Activated CD4-positive, alpha-beta T cell treated with anti-CD3 and anti-CD28 coated beads, Interleukin-2, Interleukin-4, amounts not matched to agents 100 ng/mL and 50 ng/mL, durations not matched to agents 16 hours and 8 hours (primary cell): ENCODE results near the gene GNG7.
"Not testable (repeated sequence)": the region's sequence is repeated elsewhere in the genome, so short reads cannot be mapped to it uniquely, and the experiment has no call there.

Experiments used
- DNase-seq: peaks from one replicate; pipeline ENCODE4 v3.0.0-alpha.2; 2020; ENCODE audit warnings: low spot score

GNG7 gene

GRCh38 chr19:2726904-2727639 lies 24.6 kb upstream of the GNG7 start:
- no peak for DNase-seq

- DNase-seq, result no peak
Observed at GRCh38 chr19:2726160-2726855, 23.8 kb upstream of the GNG7 start.

- DNase-seq, result no peak
Observed at GRCh38 chr19:2724148-2724557, 21.7 kb upstream of the GNG7 start.

- DNase-seq, result no peak
Observed at GRCh38 chr19:2723747-2724146, 21.3 kb upstream of the GNG7 start.

- DNase-seq, result no peak
Observed at GRCh38 chr19:2723345-2723715, 20.8 kb upstream of the GNG7 start.

GRCh38 chr19:2722541-2723344 lies 20.2 kb upstream of the GNG7 start:
- no peak for DNase-seq

GRCh38 chr19:2721570-2722540 lies 19.4 kb upstream of the GNG7 start:
- no peak for DNase-seq

- no peak for DNase-seq
Observed at GRCh38 chr19:2720777-2721569, 18.5 kb upstream of the GNG7 start, which contains the start of gene DIRAS1. Gene DIRAS1 (minus strand): TSS chr19:2721372. CDS start chr19:2717806, 3,566 bp downstream.

GRCh38 chr19:2719920-2720776 lies 17.7 kb upstream of the GNG7 start:
- DNase-seq, result peak; percentile 6

GRCh38 chr19:2719232-2719735 lies 16.8 kb upstream of the GNG7 start:
- no peak for DNase-seq

GRCh38 chr19:2717638-2718541 lies 15.4 kb upstream of the GNG7 start:
- no peak for DNase-seq

- DNase-seq, result no peak
Observed at GRCh38 chr19:2716722-2717637, 14.5 kb upstream of the GNG7 start.

GRCh38 chr19:2716275-2716650 lies 13.8 kb upstream of the GNG7 start:
- DNase-seq, result no peak

- no peak for DNase-seq
Observed at GRCh38 chr19:2715470-2716274, 13.2 kb upstream of the GNG7 start.

- DNase-seq, result no peak
Observed at GRCh38 chr19:2714531-2715269, 12.2 kb upstream of the GNG7 start.

- DNase-seq, result not testable (repeated sequence)
Observed at GRCh38 chr19:2714102-2714501, 11.6 kb upstream of the GNG7 start.
